Chondrocyte (in vitro differentiated cells): Measurements from ENCODE around the gene C5. TPM values are rescaled to one million over a fixed set of nuclear protein-coding genes. Genes with fewer than 3 reads are reported as not detected.

Source experiments
- DNase-seq: peaks from one replicate; pipeline ENCODE4 v3.0.0; 2021; ENCODE audit warnings: mixed read lengths, low spot score
- H3K27ac Mint-ChIP-seq: one replicate; pipeline ENCODE4 v1.8.0; 2021; ENCODE audit warnings: mild to moderate bottlenecking, moderate library complexity, mixed read lengths; ENCODE audit not compliant: unreplicated experiment
- H3K27me3 Mint-ChIP-seq: 2 replicates; pipeline ENCODE4 v1.8.0; 2021; ENCODE audit warnings: low read depth, mixed read lengths
- H3K36me3 Mint-ChIP-seq: 2 replicates; pipeline ENCODE4 v1.8.0; 2021; ENCODE audit warnings: low read depth, mixed read lengths
- H3K4me1 Mint-ChIP-seq: 2 replicates; pipeline ENCODE4 v1.8.0; 2021; ENCODE audit warnings: low read depth, mild to moderate bottlenecking, mixed read lengths
- H3K4me3 Mint-ChIP-seq: one replicate; pipeline ENCODE4 v1.8.0; 2021; ENCODE audit warnings: mild to moderate bottlenecking, moderate library complexity, mixed read lengths; ENCODE audit not compliant: unreplicated experiment
- H3K9me3 Mint-ChIP-seq: 2 replicates; pipeline ENCODE4 v1.8.0; 2021; ENCODE audit warnings: low read depth, mixed read lengths
- total RNA-seq: library from RNA; stranded (reverse); gene quantifications from 3 replicates; pipeline ENCODE4 v1.2.1, GENCODE V29; 2021
- TF ChIP-seq, protein P1 (sequence below): fragments of 200-600 bp; sonication (generic); IDR thresholded peaks from 2 replicates; pipeline ENCODE4 v1.5.0; 2021; ENCODE audit warnings: antibody characterized with exemption, mild to moderate bottlenecking, moderate library complexity

C5 gene
- total RNA-seq, 1 donor from 2014 or later: 3.0 TPM

DNA sequence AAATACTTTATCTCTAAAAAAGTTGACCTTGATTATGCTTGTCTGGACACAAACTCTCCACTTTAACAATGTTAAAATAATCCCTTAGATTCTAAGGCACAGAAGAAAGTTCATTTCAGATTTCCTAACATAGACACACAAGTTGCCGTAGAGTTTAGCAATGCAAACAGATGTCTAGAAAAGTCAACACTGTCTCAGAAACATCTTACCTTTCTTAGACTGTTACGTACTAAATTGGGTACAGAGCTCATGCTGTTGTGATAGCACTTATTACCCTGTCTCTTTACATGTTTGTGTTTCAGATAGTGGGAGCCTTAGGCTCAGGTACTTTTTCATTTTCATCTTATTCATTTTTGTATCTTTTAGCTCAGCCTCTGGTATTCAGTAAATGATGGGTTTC, 52.0 kb downstream of the C5 start:
- no peak for DNase-seq
- Mint-ChIP-seq H3K27me3 (no peaks in the 10 kb centered on the region), H3K27ac (no peak overlapping the region), H3K36me3 (no peaks in the 10 kb centered on the region), H3K9me3 (no peaks in the 10 kb centered on the region), H3K4me1 (peaks cover 3% of the 10 kb centered on the region), H3K4me3 (no peak overlapping the region)
- TF ChIP-seq, protein P1, sequence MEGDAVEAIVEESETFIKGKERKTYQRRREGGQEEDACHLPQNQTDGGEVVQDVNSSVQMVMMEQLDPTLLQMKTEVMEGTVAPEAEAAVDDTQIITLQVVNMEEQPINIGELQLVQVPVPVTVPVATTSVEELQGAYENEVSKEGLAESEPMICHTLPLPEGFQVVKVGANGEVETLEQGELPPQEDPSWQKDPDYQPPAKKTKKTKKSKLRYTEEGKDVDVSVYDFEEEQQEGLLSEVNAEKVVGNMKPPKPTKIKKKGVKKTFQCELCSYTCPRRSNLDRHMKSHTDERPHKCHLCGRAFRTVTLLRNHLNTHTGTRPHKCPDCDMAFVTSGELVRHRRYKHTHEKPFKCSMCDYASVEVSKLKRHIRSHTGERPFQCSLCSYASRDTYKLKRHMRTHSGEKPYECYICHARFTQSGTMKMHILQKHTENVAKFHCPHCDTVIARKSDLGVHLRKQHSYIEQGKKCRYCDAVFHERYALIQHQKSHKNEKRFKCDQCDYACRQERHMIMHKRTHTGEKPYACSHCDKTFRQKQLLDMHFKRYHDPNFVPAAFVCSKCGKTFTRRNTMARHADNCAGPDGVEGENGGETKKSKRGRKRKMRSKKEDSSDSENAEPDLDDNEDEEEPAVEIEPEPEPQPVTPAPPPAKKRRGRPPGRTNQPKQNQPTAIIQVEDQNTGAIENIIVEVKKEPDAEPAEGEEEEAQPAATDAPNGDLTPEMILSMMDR: no peak

DNA sequence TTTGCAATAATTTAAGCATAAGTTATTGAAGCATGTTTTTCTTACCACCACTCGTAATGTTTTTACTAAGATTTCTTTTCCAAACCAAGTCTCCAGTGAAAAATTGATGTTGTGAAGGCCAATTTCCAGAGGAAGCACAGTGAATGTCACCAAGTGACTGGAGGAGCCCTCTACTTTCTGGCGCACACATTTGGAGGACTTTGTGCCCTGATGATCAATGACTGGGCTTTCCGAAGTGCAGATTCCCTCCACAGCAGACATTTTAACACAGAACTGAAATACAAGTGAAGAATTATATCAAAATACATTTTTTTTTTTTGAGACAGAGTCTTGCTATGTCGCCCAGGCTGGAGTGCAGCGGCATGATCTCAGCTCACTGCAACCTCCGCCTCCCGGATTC, 52.6 kb downstream of the C5 start:
- DNase-seq: no peak
- H3K27ac Mint-ChIP-seq: no peak overlapping the region

DNA sequence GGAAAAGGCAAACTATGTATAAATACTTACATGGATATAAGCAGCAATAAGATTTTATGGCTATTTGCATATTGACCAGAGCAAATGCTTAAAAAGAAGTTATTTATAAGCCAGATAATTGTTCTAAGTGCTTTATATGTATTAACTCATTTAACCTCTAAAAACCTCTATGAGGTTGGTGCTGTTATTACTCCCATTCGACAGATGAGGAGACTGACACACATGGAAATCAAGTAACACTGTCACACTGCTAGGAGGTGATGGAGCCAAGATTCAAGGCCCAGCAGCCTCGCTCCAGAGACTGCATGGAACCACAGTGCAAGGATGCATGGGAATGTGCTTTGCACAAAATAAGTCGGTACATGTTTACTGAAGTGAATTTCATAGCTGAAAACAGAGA, 53.7 kb downstream of the C5 start:
- no peak for DNase-seq
- Mint-ChIP-seq H3K27me3 (no peaks in the 10 kb centered on the region), H3K4me1 (peaks cover 3% of the 10 kb centered on the region), H3K27ac (no peak overlapping the region), H3K36me3 (no peaks in the 10 kb centered on the region), H3K9me3 (peaks cover 4% of the 10 kb centered on the region), H3K4me3 (no peak overlapping the region)
- TF ChIP-seq, protein P1: no peak

More for the DNA sequence above, 52.6 kb downstream of the C5 start:
- Mint-ChIP-seq H3K4me1 (peaks cover 3% of the 10 kb centered on the region), H3K36me3 (no peaks in the 10 kb centered on the region), H3K27me3 (no peaks in the 10 kb centered on the region), H3K9me3 (peaks cover 4% of the 10 kb centered on the region), H3K4me3 (no peak overlapping the region)
- TF ChIP-seq, protein P1: no peak

DNA sequence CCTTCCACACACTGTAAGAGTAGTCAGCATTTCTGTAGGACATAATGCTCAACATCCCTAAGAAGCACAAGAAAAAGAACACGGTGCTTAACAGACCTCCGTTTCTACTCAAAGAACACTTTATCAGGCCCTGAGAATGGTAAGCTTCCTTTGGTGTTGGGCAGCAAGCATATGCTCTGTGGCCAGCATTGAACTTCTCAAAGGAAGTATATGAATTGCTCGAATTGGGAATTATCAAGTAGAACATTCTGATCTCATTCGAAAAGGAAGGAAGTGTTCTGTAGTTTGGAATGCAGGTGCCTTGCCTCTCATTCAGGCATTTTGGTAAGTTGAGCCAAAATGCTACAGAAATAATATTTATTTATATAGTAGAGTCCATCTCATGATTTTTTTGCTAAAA, 61.0 kb downstream of the C5 start:
- Mint-ChIP-seq H3K27ac (no peak overlapping the region), H3K4me3 (no peak overlapping the region), H3K4me1 (peaks cover 2% of the 10 kb centered on the region), H3K36me3 (peaks cover 9% of the 10 kb centered on the region), H3K9me3 (peaks cover 4% of the 10 kb centered on the region), H3K27me3 (no peaks in the 10 kb centered on the region)
- TF ChIP-seq, protein P1: no peak
- no peak for DNase-seq

DNA sequence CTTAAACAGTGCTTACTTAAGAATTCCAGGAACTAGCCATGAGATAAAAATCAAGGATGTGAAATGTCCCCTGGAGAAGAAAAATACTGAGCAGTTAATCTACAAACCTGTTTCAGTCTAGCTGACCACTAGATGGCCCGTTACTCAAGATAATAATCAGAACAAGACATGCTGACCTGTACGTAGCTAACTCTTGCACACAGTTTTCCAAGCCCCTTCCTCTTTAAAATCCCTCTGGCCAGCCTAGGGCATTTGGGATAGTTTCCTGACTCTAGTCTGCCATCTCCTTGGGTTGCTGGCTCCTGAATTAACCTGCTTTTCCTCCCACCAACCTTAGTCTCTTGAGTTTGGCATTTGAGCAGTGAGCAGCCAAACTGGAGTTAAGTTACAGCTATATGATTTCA, 64.3 kb downstream of the C5 start:
- no peak for DNase-seq

More for the DNA sequence above, 64.3 kb downstream of the C5 start:
- Mint-ChIP-seq H3K36me3 (peaks cover 9% of the 10 kb centered on the region), H3K27me3 (no peaks in the 10 kb centered on the region), H3K4me3 (no peak overlapping the region), H3K9me3 (no peaks in the 10 kb centered on the region), H3K4me1 (peaks cover 2% of the 10 kb centered on the region), H3K27ac (no peak overlapping the region)
- TF ChIP-seq, protein P1: peak; percentile 89
